HG02970 (cell line): ENCODE data around the gene CHDH.

Source experiments
- ATAC-seq: cut with Tn5 transposase; IDR thresholded peaks from one replicate; pipeline ENCODE4 v1.9.1; 2021; ENCODE audit warnings: mild to moderate bottlenecking, moderate library complexity, moderate number of reproducible peaks; ENCODE audit not compliant: unreplicated experiment, low FRiP score

CHDH gene

GRCh38 chr3:53812434-53812833 is 33.8 kb downstream of the CHDH start:
- ATAC-seq = no peak

DNA sequence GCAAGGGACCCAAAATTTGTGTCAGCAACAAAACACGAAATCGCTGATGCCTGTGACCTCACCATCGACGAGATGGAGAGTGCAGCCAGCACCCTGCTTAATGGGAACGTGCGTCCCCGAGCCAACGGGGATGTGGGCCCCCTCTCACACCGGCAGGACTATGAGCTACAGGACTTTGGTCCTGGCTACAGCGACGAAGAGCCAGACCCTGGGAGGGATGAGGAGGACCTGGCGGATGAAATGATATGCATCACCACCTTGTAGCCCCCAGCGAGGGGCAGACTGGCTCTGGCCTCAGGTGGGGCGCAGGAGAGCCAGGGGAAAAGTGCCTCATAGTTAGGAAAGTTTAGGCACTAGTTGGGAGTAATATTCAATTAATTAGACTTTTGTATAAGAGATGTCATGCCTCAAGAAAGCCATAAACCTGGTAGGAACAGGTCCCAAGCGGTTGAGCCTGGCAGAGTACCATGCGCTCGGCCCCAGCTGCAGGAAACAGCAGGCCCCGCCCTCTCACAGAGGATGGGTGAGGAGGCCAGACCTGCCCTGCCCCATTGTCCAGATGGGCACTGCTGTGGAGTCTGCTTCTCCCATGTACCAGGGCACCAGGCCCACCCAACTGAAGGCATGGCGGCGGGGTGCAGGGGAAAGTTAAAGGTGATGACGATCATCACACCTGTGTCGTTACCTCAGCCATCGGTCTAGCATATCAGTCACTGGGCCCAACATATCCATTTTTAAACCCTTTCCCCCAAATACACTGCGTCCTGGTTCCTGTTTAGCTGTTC is 34.9 kb downstream of the CHDH start:
- no peak for ATAC-seq

- no peak for ATAC-seq
These were observed 36.3 kb downstream of the CHDH start for GRCh38 chr3:53809764-53810400.

DNA sequence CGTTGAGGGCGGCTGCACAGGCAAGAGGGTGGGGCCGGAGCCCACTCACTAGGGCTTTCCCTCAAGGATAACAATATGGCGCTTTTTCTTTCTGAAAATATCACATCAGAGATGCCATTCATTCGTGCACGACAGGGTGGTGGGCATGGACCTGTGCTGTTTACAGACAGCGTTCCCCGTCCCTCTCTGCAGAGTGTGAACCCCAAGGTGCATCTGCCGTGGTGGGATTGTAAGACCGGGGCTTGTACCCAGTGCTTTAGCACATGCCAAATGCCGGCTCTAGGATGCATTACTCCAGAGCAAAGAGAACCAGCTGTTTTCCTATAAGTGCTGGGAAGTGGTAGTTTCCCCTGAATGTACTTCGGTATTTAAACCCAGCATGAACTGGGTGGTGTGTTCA is 37.0 kb downstream of the CHDH start:
- ATAC-seq = no peak

DNA sequence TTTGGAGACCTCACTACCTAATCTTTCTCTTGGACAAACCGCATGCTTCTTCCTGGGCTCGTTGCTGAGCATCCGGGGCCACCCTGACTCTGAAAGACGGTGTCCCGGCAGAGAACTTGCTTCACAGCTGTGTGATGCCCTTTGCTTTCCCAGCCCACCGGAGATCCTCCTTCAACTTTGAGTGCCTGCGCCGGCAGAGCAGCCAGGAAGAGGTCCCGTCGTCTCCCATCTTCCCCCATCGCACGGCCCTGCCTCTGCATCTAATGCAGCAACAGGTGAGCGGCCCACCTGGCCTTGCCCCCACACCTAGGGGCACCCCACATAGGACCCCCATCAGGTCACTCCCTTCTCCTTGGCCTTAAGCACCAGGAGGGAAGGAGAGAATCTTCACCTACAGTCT is 37.7 kb downstream of the CHDH start:
- ATAC-seq = no peak

DNA sequence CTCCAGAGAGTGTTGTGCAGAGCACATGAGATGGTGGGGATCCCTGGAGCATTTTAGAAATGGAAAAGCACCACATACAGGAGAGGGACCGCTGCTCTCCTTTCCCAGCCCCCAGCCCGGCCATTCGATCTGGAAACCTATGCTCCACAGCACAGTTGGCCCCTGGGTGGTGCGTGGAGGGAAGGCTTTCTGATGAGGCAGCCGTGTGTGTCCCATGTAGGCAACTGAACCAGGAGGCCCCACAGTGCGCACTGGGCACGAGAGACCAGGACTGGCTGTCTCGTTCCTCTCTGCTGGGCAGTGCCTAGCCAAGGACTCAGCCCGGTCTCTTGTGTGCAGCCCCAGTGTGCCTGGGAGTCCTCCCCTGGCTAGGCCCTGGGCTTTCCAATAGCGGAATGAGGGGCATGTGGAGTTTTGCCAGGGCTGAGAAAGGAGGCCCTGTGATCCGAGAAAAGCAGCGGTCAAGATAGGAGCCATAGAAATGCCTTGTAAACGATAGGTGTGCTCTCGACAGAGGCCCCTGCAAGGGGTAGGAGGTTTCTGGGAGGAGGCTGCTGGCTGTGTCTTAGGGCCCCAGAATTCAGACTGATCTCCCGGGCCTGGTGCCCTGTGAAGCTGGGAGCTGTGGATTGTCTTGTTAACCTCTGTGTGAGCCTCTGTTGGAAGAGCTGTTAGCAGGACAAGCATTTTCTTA is 39.0 kb downstream of the CHDH start:
- ATAC-seq = no peak

DNA sequence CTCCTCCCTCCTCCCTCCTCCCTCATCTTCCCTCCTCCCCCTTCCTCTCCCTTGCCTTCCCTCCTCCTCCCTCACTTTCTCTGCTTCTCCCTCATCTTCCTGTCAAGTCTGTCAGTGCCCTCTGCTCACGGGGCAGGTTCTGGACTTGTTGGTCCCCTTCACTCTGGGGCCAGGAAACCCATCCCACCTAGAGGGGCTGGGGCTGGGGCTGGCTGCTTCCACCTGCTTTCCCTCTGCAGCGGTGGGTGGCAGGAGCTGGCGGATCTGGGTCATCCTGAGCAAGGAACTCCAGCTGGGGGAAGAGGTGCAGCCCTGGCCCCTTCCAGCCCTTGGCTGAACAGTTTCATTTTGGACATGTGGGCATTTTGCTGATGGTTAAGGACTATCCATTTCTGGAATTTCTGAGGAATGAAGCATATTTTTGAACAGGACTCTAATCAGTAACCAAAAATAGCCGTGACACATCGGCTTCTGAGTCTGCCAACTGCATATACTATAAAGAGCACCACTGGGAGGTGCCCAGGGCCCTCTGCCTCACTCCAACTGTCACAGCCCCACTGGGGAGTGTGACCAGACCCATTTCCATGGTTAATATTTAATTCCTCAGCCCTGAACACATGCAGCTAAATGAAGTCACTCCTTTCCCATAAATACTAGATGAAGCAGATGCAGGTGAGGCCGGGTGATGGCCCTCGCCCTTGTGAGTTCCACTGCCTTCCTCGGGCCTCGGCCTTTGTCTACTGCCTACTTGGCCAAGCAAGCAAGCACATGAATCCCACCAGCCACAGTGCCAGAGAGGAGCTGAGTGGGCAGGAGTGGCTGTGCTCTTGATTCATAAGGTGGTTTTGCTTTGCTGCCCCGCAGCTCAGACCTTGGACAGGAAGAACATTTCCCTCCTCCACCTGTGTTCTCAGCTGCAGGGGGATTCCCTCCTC is 39.8 kb downstream of the CHDH start:
- ATAC-seq = no peak

DNA sequence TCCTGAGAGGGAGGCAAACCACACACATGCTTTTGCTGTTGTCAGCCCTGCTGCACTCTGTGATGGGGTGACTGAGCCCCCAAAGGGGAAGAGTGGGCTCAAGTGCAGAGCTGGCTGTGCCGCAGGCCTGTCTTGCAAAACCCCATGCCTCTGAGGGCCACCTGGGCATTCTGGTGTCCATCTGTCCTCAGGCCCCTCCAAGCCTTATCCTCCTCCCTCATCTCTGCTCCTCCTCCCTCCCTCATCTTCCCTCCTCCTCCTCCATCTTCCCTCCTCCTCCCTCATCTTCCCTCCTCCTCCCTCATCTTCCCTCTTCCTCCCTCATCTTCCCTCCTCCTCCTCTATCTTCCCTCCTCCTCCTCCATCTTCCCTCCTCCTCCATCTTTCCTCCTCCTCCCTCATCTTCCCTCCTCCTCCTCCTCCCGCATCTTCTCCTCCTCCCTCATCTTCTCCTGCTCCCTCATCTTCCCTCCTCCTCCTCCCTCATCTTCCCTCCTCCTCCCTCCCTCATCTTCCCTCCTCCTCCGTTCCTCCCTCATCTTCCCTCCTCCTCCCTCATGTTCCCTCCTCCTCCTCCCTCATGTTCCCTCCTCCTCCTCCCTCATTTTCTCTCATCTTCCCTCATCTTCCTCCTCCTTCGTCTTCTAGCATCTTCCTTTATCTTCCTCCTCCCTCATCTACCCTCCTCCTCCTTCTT is 40.6 kb downstream of the CHDH start:
- no peak for ATAC-seq

- ATAC-seq = no peak
These were observed 41.3 kb downstream of the CHDH start for GRCh38 chr3:53804697-53805462.

- no peak for ATAC-seq
These were observed 42.2 kb downstream of the CHDH start for GRCh38 chr3:53803816-53804695.

DNA sequence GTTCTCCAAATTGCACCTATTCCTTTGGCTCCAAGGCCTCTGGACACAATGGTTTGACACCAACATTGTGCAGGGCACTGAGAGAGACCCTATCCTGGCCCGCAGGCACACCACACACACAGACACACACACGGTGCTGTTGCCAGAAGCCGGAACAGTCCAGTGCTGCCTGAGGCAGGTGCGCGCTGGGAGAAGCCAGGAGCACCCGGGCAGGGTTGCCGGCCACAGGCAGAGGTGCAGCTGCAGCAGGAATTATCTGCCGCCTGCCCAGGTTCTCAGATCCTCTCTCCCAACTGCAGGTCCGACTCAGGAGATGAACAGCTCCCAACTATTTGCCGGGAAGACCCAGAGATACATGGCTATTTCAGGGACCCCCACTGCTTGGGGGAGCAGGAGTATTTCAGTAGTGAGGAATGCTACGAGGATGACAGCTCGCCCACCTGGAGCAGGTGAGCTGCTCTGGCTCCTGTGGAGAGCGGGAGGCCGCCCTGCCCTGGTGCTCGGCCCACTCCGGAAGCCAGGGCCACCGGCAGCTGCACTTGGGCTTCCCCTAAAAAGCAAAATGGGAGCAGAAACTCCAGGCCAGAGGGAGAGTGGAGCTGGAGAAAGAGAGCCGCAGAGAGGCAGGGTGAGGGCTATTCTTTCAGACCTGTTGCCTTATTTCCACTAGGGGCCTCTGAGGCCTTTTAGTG is 42.9 kb downstream of the CHDH start:
- no peak for ATAC-seq

DNA sequence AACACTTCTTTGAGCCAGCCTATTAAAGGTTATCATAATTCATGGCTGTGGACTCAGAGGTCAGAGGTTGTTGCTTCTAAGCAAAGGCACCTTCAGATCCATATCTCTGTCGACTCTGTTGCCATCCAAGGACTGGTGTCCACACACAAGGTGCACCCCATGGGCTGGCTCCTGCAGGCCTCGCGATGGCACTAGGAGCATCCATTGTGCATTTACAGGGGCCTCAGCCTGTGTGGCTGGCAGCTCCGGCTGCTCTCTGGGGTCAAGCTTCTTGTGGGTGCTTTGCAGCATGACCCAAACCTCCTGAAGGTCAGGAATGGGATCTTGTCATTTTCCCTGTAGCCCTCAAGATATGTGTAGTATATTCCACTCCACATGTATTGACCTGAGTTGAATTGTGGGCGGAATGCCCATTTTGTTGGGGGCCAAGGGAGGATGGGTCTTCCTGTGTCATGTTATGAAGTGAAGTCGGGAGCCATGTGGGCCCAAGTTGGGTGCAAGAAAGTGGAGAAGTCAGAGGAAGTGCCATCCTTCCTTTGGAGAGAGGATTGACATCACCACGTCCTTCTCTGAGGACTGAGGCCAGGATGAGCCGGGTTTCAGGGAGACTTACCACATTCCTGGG is 43.9 kb downstream of the CHDH start:
- ATAC-seq = no peak

DNA sequence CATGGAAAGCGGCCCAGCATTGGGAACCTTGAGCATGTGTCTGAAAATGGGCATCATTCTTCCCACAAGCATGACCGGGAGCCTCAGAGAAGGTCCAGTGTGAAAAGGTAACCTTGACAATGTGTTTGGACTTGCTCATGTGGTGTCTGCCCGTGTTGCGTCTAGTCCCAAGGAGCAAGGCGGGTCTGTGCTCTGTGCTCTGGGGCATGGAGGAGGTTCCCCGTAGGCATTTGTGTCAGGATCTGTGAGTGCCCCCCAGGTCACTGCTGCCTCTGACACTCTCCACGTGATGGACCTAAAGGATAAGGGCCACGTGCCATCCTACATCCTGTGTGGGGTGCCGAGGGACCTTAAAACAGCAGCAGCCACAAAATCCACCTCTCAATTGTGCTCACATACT is 44.9 kb downstream of the CHDH start:
- no peak for ATAC-seq

DNA sequence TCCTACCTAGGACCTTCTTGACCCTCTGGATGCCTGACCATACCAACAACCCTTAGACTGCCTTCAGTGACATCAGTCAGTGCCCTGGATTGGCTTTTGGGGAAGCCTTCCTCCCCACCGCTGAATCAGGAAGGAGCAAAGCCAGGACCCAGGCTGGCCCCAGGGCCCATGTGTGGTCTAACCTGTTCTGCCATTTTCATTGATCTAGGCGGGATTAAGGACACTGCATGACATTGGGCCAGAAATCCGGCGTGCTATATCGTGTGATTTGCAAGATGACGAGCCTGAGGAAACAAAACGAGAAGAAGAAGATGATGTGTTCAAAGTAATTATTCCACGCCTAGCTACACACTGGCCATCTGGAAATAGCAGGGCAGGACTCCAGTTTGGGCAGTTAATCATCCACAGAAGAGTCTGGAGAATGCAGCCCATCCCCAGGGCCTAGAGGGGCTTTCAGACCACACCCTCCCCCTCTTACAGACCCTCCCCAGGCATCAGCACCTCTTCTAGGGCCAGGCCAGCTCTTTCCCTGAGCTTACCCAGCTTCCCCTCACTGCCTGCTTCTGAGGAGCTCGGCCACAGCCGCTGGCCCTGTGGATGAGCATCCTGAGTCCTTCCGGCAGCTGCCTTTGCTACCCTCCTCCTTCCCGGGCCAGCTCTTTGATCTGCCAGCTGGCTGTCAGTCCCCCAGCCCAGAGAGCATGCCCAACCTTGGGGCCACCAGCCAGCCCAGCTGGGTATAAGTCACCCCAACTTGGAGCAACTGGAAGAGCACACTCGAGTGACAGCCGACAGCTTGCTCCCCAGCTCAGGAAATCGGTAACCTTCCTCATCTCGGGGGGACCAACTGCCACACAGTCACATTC is 45.9 kb downstream of the CHDH start:
- ATAC-seq = no peak

DNA sequence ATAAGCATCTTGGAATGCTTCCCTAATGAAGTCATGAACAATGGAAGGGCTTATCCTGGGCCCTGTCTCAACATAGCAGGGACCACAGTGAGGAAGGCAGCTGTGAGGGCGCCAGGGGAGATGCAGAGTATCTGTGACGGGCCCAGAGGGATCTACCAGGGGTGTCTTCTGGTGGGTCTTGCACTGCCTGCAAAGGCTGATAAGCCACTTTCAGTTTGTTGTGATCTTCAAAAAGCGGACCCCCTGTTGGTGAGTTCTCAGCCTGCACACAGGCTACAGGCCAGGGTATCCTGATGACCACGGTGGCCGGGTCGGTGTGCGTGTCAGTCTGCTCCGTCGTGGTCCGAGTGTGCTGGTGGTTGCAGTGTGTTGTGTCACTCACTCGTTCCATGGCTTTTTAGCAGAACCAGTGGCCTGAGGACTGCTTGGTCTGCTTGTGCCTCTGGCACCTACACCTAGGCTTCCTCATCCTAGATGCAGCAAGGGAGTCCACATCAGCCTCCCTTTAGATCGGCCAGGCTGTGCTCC is 46.8 kb downstream of the CHDH start:
- no peak for ATAC-seq

DNA sequence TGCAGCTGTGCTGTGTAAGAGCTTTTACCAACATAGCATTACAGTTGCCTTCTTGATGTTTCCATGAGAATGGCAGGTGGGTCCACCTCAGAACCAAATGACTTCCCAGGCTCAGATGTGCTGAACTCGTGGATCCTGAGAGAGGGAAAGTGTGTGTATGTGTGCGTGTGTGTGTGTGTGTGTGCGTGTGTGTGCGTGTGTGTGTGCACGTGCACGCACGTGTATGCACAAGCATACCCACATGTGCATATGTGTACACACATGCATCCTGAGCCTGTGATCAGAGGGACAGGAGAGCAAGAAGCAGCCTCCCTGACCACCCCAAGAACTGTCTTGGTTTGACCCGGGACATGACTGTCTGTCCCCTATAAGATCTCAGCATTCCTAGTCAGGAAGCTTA is 48.1 kb downstream of the CHDH start:
- no peak for ATAC-seq
